GM18519 (cell line): Measurements from ENCODE around the gene NPHP4.

Experiments used
- ATAC-seq: cut with Tn5 transposase; IDR thresholded peaks from one replicate; pipeline ENCODE4 v1.9.1; 2021; ENCODE audit warnings: mild to moderate bottlenecking, moderate library complexity; ENCODE audit not compliant: unreplicated experiment, low FRiP score

NPHP4 gene

DNA sequence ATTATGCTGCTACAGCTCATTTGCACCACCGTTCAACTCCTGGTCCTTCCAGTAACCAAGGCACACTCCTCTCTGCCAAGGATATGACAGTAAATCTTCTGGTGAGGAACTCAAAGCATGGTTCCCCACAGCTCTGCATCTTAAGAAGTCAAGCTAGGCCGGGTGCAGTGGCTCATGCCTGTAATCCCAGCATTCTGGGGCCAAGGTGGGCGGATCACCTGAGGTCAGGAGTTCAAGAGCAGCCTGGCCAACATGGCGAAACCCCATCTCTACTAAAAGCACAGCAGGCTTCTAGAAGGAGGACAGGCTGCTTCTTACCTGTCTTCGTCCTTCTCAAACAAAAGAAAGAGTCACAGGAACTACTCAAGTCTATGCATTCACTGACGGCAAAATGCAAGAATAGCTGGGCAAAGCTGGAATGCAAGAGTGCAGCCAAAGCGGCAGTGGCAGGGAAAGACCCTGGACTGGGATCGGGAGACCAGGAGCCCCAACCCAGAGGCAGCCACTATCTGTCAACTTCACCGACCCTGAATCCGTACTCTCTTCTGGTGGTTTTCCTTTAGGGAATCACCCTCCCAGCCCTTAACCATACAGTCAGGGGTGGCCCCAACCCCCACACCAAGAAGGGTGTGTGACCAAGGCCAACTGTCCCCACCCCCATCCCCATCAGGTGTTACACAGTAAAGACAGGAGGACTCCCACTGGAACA is 75.5 kb downstream of the NPHP4 start:
- ATAC-seq = no peak

DNA sequence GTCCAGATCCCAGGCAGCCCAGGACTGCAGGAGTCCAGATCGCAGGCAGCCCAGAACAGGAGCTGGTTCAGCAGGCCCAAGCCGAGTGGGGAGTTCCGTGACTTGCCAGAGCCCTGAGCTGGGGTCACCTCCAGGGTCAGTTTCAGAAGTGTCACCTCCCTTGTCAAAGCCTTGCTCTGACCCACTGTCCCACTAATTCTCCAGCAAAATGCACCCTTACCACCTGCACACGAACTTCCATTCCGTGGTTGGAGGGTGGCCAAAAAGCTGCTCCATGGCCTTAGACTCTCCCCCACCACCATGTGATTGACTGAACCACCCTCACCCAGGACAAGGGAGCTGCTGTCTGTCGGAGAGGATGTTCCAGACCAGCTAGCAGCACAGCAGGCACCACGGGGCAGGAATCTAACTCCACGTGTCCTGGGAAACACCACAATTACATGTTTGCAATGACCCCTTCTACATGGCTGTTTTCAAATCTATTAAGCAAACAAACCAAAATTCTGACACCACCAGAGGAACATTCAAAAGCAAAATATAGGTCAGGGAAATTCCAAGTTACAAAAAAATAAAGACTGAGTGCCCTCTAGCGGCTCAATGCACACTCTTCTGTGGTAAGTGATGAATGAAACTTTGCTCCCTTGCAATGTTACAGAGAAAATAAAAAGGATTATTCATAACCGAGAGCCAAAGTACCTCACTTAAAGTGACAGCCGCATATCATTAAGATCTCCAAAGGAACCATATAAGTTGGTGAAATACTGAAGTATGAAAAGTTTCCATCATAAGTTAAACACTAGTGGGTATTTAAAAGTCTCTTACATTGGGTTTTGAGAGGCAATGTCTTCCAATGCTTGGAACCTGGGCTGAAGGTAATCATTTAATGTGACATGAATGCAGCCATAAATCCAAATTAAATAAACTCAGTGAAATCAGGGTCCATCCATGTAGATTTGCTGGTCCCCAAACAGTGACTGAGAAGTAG is 76.3 kb downstream of the NPHP4 start:
- ATAC-seq = no peak

DNA sequence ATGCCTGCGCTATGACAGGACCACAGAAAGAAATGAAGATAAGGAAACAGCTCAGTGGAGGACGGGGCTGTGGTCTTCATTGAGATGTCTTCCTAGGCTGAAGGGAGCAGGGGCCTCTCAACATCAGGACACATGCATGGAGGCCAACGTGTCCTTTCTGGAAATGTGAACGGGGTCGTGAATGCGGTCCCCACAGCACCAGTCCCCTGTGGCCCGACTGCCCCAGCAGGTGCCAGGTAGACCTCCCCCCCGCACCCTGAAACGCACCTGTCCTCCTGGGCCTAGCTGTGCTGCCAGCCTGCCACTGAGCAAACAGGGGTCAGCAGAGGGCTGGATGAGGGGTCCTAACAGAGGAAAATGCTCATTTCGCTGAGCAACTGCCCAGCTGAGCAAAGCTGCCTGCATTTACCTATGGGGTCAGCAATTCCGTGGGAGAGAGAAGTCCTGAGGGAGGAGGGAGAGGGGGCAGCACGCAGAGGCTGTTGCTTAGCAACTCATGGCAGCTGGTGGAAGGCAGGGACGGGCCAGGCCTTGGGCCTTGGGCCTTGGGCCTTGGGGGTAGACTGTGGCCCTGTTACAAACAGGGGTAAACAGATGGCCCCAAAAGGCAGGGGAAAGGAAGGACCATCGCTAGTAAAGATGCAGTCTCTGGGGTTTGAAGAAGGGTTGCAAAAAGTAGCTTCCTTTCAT is 77.4 kb downstream of the NPHP4 start:
- no peak for ATAC-seq

DNA sequence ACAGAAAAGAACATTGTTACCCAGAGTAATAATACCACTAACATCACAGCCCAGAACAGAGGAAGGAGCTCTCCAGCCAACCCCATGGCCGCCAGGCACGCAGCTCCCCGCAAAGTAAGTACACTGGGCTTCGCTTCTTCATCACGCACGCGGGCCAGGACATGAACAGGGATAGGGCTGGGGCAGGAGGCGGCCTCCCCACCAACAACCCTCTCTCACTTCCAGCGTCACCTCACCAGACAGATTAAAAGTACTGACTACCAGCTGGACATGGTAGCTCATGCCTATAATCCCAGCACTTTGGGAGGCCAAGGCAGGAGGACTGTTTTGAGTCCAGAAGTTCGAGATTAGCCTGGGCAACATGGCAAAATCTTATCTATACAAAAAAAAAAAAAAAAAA is 78.3 kb downstream of the NPHP4 start:
- no peak for ATAC-seq

DNA sequence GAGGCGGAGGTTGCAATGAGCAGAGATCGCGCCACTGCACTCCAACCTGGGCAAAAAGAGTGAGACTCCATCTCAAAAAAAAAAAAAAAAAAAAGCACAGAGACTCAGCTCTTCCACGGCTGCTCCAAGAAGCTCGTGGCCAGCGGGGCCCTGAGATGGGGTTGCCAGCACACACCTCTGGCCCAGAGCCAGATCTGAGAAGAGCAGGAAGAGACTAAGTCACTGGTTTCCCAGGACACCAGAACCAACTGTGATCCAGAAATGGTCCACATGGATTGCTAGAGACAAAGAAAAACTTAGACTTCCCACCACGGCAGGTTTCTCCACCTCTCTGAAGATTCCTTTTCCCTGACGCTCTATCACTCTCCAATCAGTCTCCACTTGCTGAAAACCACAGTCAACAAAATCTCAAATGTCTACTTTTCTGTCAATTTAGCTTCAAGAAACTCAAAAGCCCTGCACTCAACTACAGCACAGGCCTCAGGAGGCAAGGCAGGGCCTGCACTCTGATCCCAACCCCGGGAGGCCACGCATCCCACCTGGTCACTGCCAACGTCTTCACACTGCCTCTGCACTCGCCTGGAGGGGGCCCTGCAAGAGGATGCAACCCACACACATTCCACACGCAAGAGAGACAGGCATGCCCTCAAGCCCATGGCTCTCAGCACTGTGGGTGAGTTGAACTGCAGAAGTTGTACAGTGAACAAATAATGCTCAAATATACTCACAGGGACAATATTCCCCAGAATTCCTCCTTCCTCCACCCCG is 79.0 kb downstream of the NPHP4 start:
- ATAC-seq = no peak

DNA sequence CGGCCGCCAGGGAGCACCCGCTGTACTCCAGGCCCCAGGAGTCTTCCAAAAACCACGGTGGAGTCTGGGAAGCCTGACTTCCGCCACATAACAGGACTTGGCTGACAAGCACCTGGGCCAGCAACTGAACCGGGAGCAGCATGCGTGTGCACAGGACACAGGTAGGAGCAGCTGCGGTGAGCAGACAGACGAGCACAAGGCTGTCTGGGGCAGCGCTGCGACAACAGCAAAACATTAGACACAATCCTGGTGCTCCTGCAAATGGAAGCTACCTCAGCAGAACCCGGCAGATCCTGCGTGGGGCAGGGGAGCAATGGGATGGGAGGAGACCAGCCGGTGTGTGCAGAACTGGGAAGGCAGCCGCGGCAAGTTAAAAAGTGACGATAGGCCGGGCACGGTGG is 80.4 kb downstream of the NPHP4 start:
- no peak for ATAC-seq

DNA sequence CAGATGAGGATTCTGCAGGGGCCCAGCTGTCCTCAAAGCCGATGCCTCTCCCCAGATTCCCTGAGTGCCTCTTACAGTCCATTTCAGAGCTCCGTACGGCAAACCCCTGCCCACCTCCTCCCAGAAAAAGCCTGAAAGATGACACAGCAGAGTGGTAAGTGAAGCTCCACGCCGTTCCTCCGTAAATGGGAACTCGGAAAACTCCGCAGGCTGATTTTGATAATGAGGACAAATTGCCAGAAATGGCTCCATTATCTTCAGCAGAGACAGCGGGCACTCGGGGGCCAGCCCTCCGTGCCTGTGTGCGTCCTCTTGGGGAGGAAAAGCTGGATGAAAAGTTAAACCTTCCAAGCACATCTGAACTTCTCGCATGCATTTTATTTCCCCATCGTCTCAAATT is 81.1 kb downstream of the NPHP4 start:
- ATAC-seq = no peak

DNA sequence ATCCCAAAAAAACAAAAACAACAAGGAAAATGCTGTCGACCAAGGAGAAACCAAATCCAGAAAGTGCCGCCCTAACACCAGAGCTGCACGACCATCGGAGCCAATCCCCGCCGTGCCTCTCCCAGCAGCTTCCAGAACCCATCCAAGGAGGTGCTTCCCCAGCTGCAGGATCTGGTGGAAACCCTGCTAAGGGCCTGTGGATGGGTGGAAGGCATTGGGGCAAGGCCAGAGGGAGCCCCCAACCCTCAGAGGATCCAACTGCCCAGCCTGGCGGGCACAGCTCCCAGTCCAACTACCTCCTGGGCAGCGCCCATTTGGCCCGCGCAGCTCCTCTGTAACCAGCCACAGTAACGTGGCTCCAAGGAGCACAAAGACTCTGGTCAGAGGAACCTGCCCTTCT is 81.6 kb downstream of the NPHP4 start:
- no peak for ATAC-seq

DNA sequence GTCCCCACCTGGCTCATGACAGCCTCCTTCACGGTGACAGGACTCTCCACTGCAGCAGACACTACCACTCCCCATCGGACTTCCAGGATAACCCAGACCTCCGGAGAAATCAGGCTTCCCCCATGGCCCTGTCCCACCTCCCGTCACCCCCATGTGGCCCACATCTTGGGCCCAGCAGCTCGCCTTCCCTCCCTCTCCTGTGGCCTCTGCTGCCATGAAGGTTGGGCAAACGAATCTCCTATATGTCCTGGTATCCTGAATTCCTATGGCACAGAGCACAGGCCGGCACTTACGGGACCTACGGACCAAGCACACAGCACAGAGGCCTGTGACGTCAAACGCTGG is 82.0 kb downstream of the NPHP4 start:
- no peak for ATAC-seq

DNA sequence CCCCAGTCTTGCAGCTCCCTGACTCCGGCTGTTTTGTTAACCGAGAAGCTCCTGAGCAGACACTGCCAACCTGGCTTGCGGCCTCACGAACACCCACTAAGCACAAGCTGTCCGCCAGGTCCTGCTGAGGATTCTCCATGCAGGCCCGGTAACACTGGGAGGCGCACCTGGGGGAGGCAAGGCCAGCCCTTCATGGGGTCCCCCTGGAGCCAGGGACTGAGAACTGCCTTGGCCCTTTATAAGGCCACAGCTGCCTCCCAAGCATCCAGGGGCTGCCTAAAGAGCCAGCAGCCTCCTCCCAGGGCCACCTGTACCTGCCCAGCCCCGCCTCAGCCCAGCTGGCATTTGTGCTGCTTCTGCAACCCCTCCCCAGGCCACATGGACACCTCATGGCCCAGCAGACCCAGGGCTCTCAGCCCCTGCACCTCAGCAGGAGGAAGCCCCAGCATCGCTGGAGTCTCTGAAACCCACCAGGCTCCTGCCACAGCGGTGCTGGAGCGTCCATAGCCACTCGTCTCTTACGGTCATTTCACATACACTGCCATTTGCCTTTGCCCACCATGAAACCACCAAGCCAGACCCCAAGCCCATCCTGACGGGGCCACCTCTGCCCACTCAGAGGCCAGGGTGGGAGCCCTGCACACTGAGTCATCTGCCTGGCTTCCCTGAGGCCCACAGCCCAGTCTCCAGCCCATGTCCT is 82.5 kb downstream of the NPHP4 start:
- ATAC-seq = no peak

DNA sequence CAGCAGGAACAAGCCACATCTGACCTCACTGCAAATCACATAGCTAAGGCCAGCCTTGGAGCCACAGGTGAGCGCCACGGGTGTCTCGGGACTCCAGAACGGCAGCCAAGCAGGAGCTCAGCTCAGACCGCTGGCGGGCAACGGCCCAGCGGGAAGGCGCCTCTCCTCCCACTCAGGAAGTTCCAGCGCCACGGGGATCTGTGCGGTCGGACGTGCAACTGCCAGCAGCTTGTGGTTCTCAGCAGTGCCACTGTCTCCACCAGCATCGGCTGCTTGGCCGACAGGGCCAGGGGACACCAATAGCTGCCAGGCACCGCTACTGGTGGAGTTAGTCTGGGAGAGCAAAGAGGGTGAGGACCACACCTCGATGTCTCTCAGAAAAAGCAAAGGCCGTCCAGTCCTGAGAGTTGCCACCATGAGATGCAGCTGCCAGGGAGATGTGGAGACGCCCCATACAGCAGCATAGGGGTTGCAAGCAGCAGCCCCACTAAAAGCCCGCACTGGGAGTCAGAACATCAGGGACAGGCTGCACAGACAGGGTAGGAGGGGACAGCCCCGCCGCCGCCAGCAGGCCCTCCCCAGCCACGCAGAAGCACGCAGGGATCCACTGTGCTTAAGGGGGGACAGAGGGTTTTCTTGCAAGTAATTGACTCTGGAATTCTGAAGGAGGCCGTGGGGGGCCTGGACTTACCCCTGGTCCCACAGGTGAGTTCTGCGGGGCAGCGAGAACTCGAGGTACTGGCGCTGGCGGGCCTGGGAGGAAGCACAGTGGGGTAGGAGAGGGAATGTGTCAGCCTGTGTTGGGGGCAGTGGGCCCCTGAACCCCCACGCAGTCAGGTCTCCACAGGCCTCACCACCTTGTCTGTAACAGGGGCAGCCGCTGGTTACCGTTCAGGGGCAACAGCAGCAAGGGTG is 83.5 kb downstream of the NPHP4 start:
- no peak for ATAC-seq

DNA sequence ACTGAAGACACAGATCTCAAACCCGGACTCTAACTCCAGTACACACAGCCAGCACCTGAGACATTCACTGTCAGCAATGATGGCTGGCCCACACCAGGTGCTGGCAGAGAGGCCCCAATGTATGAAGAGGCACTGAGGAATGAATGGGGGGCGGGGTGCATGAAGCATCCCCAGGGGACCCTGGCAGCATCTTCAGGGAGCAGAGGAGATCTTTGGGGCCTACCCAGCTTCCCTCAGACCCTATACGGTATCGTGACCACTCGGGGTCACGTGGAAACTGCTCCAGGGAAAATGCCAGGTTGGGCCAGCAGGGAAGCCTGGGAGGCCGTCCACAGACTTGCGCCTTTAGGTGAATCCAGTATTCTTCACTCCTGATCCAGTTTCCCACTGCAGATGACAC is 84.3 kb downstream of the NPHP4 start:
- ATAC-seq = no peak

DNA sequence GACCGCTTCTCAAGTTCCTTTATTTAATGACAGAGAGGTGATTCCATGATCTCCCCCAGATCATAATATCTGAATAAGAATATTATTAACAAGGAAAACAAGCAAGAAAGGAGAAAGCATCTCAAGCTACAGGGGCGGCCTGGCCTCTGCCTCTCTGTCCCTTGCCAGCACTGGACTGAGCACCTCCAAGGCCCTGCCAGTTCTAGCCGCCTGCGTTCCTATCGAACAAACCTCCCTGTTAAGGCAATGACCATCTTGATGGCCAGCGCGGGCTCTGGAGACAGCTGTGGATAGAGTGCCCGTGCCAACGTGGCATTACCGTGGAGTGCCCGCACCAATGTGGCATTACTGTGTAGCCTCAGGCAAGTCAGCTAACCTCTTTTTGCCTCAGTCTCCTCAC is 84.8 kb downstream of the NPHP4 start:
- no peak for ATAC-seq

DNA sequence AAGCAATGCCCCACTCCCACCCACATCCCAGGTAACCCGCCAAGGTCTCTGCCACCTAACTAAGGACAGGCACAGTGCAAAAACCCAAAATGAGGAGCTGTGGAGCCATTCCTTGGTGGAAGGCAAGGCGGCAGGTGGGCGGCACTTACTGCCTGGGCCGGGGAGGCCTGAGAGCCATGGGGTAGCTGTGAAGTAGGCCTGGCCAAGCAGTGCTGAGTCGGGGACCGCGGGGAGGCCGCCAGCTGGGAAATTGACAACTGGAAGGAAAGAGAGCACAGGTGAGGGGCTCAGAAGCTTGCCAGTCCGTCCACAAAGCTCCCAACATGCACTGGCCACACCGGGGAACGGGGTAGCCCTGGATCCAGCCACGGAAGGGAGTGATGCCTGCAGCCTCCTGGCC is 85.3 kb downstream of the NPHP4 start:
- no peak for ATAC-seq

DNA sequence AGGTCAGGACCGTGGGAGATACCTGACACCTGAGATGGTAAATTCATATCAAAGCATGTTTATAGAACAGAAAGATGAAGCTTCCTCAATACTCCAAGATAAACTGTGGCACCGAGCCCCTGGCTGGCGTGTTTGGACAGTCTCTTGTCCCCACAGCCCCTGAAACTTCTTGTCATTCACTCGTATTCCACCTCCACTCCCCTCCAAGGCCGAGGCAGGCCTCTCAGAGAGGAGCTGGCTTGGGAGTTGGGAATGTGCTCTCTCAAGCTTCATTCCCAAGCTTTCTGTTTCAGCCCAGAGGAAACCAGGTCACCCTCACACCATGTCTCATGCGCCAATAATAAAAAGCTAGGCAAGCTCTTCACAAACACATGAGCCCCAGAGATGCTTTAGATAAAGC is 86.1 kb downstream of the NPHP4 start:
- no peak for ATAC-seq

DNA sequence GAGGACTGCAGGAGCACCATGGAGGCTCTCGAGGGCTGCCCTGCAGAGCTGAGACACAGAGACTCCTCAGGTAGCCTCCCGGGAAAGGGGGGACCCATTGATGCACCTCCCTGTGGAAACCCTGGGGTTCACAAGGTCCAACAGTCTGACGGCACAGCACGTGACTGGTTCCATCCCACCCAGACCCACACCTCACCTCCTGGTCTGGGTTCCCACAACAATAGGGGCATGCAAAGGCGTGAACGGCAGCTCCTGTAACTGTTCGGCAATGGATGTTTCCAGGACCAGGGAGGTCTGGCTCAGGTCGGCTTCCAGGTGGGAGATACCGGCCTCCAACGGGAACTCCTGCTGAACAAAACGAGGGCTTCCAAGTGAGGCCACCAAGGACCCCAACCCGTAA is 86.8 kb downstream of the NPHP4 start:
- no peak for ATAC-seq

DNA sequence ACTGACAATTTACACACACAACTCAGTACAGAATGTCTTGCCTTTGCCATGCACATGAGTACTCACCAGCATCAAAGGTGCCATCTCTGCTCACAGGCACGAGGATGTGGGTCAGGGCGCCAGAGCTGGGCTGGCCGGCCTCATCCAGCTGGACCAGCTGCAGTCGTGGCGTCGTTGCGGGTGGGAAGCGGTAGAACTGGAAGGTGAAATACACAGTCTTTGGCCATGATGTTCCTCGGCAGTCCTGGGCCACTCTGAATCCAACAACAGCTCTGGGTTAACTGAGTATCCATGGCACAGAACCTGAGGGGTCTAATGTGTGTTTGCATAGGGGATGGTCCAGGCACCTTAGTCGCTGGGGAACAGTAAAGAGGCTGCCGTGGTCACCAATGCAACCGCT is 87.7 kb downstream of the NPHP4 start:
- ATAC-seq = no peak

DNA sequence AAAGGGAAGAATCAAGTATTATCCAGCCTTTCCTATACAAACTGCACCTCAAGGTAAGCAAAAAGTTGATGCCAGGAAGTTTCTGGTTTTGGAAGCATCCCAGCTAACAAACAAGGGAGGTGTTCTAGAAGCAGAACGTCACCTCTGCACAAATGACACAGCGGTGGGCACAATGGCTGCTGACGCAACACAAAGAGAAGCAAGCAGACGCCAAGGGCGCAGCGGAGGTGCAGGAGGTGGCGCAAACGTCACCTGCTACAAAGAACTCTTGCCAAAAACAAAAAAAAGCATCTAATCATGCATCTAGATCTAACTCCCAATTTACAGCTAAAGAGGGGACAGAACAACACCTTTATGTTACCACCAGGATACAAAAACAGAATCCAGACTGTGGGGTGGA is 88.5 kb downstream of the NPHP4 start:
- no peak for ATAC-seq

DNA sequence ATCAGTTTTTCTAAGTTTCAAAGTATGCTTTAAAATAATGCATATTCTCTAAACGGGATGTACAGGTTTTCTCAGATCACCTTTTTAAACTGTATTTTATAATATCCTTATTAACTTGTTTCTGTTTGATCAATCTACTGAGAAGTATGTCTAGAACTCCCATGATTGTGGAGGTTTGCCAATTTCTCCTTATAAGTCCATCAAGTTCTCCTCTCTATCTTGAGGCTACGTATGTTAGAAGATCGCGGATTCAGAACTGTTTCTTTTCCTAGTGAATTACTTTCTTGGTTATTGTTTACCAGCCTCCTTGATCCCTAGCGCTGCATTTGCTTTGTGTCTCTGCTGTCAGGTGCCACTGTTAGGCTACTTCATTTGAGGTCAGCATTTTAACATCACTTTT is 89.2 kb downstream of the NPHP4 start:
- no peak for ATAC-seq
